AG09319 (cell line): Measurements from ENCODE around the gene GRID1.
"Not testable (repeated sequence)": the region's sequence is repeated elsewhere in the genome, so short reads cannot be mapped to it uniquely, and the experiment has no call there.

Experiments
- DNase-seq: peaks from one replicate; pipeline ENCODE4 v3.0.0-alpha.2; 2010; ENCODE audit warnings: low read depth; ENCODE audit errors: extremely low read depth
- CTCF ChIP-seq: IDR thresholded peaks from 2 replicates; pipeline ENCODE4 v1.5.1; 2011; ENCODE audit warnings: low read depth, mild to moderate bottlenecking, inconsistent platforms, low read length, moderate library complexity

Gene GRID1

GRCh38 chr10:86242761-86243160 lies 123.8 kb downstream of the GRID1 start:
- no peak for DNase-seq
- no peak for TF ChIP-seq CTCF

DNA sequence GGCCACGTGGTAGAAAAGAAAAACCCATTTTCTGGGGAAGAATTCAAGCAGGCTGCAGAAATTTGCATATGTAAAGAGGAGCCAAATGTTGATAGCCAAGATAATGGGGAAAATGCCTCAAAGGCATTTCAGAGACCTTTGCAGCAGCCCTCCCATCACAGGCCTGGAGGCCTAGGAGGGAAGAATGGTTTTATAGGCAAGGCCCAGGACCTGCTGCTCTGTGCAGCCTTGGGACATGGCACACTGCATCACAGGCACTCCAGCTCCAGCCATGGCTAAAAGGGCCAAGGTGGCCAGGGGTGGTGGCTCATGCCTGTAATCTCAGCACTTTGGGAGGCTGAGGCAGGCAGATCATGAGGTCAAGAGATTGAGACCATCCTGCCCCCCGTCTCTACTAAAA lies 128.5 kb downstream of the GRID1 start:
- DNase-seq: not testable (repeated sequence)

DNA sequence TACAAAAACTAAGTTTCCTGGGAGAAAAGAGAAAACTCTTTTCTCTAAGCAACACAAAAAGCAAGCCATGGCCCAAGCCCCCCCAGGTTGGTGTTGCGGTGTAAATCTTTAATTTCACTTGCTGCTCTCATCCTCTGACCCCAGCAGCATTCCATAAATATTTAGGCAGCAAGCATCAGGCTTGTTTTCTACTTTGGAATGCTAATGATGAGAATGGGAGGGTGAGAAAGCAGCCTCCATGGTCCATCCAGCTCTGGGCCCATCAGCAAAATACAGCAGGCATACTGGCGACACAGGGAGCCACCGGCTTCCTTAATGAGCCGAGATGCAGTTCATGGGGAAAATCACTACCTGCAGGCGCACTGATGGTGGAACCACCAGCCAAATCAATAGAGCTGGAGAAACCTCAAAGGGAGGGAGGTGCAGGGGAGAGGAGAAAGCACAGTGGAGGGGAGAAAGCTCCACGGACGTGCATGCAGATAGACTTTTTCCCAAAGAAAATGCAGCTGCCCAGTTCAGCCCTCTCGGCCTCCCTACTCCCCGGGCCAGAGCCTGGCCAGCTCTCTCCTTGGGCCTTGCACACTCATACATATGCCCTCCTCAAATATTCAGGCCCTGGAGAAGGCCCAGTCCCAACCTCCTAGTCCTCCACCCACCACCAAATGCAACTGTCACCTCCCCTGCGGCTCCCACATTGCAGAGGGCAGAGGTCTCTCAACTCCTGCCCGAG lies 131.9 kb downstream of the GRID1 start:
- no peak for TF ChIP-seq CTCF
- DNase-seq: no peak

DNA sequence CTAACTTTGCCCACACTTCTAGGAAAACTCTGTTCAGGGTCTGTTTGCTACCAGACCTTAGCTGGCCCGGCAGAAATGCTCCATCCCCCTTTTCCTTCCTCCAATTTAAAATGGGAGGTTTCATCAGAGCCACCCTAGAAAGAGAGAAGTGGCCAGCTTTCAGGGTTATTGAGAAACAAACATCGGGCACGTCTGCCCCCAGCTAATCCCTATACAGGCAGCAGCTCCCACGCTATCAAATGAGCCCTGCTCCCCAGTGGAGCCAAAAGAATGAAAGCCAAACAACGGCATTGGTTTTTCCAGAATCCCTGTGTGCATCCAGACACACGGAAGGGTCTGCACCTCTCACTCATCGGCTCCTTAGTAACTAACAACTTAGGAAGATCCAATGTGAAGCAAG lies 132.5 kb downstream of the GRID1 start:
- DNase-seq: no peak
- TF ChIP-seq CTCF: no peak

DNA sequence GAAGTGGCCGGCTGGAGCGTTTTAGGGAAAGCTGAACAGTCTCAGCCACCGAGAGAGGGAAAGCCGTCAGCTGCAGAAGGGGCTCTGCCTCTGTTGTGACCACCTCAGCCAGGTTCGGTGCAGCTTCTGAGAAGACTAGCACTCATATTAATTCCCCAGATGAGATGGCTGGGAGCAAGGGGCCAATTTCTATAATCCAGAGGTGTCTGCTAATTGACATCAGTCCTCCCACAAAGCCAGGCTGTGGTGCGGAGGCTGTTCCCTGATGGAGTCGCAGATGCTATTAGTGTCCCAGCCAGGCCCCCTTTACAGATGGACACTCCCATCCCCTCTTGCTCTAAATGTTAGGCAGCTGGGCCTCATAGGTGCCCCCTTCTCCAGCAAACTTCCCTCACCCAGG lies 133.5 kb downstream of the GRID1 start:
- DNase-seq: no peak
- no peak for TF ChIP-seq CTCF

DNA sequence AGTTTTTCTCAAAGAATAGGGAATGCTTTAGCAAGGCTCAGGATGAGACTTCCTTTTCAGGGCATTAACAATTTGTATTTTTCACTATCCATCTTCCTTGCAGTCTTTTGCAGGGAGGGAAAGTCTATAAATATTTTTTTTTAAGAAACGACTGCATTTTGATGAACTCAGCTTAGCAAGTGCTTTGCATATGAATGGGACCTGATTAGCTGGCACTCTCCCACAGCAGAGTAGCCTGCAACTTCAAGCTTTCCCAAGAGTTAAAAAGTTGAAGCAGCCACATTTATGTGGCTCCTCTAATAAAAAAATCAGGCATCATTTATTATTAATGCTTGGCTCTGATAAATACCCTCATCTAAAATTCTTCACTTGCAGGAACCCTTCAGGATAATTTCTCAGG lies 134.0 kb downstream of the GRID1 start:
- no peak for TF ChIP-seq CTCF
- DNase-seq: no peak

- no peak for DNase-seq
- TF ChIP-seq CTCF: no peak
These were observed 134.6 kb downstream of the GRID1 start for GRCh38 chr10:86231796-86232560.
